HFF-Myc (cell line): ENCODE results near the gene SERGEF.

Experiments used
- DNase-seq: peaks from one replicate; pipeline ENCODE4 v3.0.0-alpha.2; 2011; ENCODE audit warnings: low read depth; ENCODE audit errors: extremely low read depth
- H3K4me3 ChIP-seq: replicated peaks from 2 replicates; pipeline ENCODE4 v1.5.1; 2011; ENCODE audit warnings: low read depth, mild to moderate bottlenecking, control low read depth, low read length
- CTCF ChIP-seq: IDR thresholded peaks from 2 replicates; pipeline ENCODE4 v1.5.1; 2012; ENCODE audit warnings: mild to moderate bottlenecking, low read depth, low read length, control low read depth; ENCODE audit errors: missing control alignments

The SERGEF gene

DNA sequence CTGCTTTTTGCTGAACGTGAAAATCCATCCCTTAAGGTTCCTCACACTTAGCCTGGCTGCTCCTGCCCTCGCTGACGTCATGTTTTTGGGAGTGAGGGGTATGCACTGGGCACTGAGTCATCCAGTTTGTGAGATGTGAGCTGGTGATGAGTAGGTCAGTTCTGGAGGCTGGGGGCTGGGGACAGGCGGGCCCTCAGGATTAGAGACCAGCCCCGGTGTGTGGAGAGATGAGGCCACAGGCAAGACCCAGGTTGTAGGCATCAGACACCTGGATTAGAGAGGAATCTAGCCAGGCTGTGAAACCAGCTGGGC, 269.1 kb downstream of the SERGEF start:
- H3K4me3 ChIP-seq: no peak overlapping the region
- TF ChIP-seq CTCF: no peak
- DNase-seq: no peak

- no peak for DNase-seq
- no peak for TF ChIP-seq CTCF
- H3K4me3 ChIP-seq: no peak overlapping the region
These were observed 269.6 kb downstream of the SERGEF start for GRCh38 chr11:17743026-17743807.

DNA sequence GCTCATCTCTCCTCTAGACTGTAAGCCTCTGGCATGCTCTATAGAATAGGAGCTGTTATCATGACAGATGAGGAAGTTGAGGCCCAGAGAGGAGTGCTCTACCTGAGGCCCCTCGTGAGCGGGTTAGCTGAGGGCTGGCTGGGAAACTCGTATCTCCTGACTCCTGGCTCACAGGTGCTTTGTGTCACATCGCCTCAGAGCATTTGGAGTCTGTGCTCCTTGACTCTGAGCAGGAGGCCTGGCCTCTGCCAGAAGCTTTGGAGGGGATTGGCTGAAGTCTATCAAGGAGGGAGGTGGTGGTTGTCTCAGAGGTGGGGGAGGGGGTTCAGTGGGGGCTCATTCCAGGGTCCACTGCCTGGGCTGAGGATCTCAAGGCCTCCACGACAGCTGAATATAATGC, 270.8 kb downstream of the SERGEF start:
- no peak for DNase-seq
- no peak for TF ChIP-seq CTCF
- no peak overlapping the region for H3K4me3 ChIP-seq

- no peak for TF ChIP-seq CTCF
- DNase-seq: no peak
- no peak overlapping the region for H3K4me3 ChIP-seq
These were observed 271.4 kb downstream of the SERGEF start for GRCh38 chr11:17741487-17741886.

GRCh38 chr11:17740649-17741235, 272.1 kb downstream of the SERGEF start:
- H3K4me3 ChIP-seq: no peak overlapping the region
- TF ChIP-seq CTCF: no peak
- no peak for DNase-seq

GRCh38 chr11:17739945-17740338, 272.9 kb downstream of the SERGEF start:
- TF ChIP-seq CTCF: no peak
- DNase-seq: no peak
- no peak overlapping the region for H3K4me3 ChIP-seq
